ENCODE measurements around the gene ISYNA1. TPM values are rescaled to one million over a fixed set of nuclear protein-coding genes. Genes with fewer than 3 reads are reported as not detected.

The ISYNA1 gene
- total and polyA plus RNA-seq, 2 of the 13 experiments (the other 11 are each of a cell fraction or from before 2014, with no cell fraction given) = 29.6 to 48.5 TPM

- TF ChIP-seq, protein P1, sequence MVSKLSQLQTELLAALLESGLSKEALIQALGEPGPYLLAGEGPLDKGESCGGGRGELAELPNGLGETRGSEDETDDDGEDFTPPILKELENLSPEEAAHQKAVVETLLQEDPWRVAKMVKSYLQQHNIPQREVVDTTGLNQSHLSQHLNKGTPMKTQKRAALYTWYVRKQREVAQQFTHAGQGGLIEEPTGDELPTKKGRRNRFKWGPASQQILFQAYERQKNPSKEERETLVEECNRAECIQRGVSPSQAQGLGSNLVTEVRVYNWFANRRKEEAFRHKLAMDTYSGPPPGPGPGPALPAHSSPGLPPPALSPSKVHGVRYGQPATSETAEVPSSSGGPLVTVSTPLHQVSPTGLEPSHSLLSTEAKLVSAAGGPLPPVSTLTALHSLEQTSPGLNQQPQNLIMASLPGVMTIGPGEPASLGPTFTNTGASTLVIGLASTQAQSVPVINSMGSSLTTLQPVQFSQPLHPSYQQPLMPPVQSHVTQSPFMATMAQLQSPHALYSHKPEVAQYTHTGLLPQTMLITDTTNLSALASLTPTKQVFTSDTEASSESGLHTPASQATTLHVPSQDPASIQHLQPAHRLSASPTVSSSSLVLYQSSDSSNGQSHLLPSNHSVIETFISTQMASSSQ (IDR thresholded peaks at IDR 0.05; ENCODE audit: low read depth) = no peak
- TF ChIP-seq, protein P1 (CRISPR knock-in tag; IDR thresholded peaks at IDR 0.05; ENCODE audit: borderline replicate concordance) = no peak; the same call in 1 of the 2 replicates
- TF ChIP-seq AGO2 (optimal IDR thresholded peaks at IDR 0.05; ENCODE audit: low read depth, low read length) (no peak), ETV5 (CRISPR knock-in tag; IDR thresholded peaks at IDR 0.05; ENCODE audit: borderline replicate concordance) (peak; percentile 90), THAP8 (CRISPR knock-in tag; IDR thresholded peaks at IDR 0.05; ENCODE audit: borderline replicate concordance) (0 out of 2 replicates have a peak, but pooled peaks have one; percentile 69), MYNN (CRISPR knock-in tag; IDR thresholded peaks at IDR 0.05; ENCODE audit: low read depth) (no peak), ZNF431 (CRISPR knock-in tag; IDR thresholded peaks at IDR 0.05; ENCODE audit: borderline replicate concordance, low read depth) (0 out of 2 replicates have a peak, but pooled peaks have one; percentile 36), MAFF (IDR thresholded peaks at IDR 0.05; ENCODE audit: low read depth, low read length) (no peak), ZMYM4 (CRISPR knock-in tag; IDR thresholded peaks at IDR 0.05) (peak; percentile 28; the same call in 1 of the 2 replicates), TEAD2 (CRISPR knock-in tag; IDR thresholded peaks at IDR 0.05) (no peak)
- TF ChIP-seq, protein P2, sequence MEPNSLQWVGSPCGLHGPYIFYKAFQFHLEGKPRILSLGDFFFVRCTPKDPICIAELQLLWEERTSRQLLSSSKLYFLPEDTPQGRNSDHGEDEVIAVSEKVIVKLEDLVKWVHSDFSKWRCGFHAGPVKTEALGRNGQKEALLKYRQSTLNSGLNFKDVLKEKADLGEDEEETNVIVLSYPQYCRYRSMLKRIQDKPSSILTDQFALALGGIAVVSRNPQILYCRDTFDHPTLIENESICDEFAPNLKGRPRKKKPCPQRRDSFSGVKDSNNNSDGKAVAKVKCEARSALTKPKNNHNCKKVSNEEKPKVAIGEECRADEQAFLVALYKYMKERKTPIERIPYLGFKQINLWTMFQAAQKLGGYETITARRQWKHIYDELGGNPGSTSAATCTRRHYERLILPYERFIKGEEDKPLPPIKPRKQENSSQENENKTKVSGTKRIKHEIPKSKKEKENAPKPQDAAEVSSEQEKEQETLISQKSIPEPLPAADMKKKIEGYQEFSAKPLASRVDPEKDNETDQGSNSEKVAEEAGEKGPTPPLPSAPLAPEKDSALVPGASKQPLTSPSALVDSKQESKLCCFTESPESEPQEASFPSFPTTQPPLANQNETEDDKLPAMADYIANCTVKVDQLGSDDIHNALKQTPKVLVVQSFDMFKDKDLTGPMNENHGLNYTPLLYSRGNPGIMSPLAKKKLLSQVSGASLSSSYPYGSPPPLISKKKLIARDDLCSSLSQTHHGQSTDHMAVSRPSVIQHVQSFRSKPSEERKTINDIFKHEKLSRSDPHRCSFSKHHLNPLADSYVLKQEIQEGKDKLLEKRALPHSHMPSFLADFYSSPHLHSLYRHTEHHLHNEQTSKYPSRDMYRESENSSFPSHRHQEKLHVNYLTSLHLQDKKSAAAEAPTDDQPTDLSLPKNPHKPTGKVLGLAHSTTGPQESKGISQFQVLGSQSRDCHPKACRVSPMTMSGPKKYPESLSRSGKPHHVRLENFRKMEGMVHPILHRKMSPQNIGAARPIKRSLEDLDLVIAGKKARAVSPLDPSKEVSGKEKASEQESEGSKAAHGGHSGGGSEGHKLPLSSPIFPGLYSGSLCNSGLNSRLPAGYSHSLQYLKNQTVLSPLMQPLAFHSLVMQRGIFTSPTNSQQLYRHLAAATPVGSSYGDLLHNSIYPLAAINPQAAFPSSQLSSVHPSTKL (CRISPR knock-in tag; IDR thresholded peaks at IDR 0.05) = peak; percentile 27; the same call in 1 of the 2 replicates
- TF ChIP-seq, protein P3, sequence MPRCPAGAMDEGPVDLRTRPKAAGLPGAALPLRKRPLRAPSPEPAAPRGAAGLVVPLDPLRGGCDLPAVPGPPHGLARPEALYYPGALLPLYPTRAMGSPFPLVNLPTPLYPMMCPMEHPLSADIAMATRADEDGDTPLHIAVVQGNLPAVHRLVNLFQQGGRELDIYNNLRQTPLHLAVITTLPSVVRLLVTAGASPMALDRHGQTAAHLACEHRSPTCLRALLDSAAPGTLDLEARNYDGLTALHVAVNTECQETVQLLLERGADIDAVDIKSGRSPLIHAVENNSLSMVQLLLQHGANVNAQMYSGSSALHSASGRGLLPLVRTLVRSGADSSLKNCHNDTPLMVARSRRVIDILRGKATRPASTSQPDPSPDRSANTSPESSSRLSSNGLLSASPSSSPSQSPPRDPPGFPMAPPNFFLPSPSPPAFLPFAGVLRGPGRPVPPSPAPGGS (CRISPR knock-in tag; IDR thresholded peaks at IDR 0.05) = peak; percentile 72; the same call in 1 of the 2 replicates
- TF ChIP-seq, protein P4, sequence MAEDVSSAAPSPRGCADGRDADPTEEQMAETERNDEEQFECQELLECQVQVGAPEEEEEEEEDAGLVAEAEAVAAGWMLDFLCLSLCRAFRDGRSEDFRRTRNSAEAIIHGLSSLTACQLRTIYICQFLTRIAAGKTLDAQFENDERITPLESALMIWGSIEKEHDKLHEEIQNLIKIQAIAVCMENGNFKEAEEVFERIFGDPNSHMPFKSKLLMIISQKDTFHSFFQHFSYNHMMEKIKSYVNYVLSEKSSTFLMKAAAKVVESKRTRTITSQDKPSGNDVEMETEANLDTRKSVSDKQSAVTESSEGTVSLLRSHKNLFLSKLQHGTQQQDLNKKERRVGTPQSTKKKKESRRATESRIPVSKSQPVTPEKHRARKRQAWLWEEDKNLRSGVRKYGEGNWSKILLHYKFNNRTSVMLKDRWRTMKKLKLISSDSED (CRISPR knock-in tag; IDR thresholded peaks at IDR 0.05) = no peak
- TF ChIP-seq, protein P5, sequence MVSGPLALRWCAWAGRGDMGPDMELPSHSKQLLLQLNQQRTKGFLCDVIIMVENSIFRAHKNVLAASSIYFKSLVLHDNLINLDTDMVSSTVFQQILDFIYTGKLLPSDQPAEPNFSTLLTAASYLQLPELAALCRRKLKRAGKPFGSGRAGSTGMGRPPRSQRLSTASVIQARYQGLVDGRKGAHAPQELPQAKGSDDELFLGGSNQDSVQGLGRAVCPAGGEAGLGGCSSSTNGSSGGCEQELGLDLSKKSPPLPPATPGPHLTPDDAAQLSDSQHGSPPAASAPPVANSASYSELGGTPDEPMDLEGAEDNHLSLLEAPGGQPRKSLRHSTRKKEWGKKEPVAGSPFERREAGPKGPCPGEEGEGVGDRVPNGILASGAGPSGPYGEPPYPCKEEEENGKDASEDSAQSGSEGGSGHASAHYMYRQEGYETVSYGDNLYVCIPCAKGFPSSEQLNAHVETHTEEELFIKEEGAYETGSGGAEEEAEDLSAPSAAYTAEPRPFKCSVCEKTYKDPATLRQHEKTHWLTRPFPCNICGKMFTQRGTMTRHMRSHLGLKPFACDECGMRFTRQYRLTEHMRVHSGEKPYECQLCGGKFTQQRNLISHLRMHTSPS (CRISPR knock-in tag; IDR thresholded peaks at IDR 0.05; ENCODE audit: low read depth) = 0 out of 2 replicates have a peak, but pooled peaks have one; percentile 38
These were observed 20.5 kb downstream of the ISYNA1 start (continued) for GRCh38 chr19:18417250-18418028.
